GM12865 (cell line): ENCODE results near the gene ABLIM3.

Experiments used
- DNase-seq: peaks from one replicate; pipeline ENCODE4 v3.0.0; 2010; ENCODE audit warnings: low read depth
- H3K4me3 ChIP-seq: 2 replicates; pipeline ENCODE4 v1.5.1; 2011; ENCODE audit warnings: mild to moderate bottlenecking, low read depth, low read length, control low read depth
- TF ChIP-seq, protein P1 (sequence below): IDR thresholded peaks from 2 replicates; pipeline ENCODE4 v1.5.1; 2011; ENCODE audit warnings: low read length, control low read depth, low read depth, inconsistent platforms; ENCODE audit not compliant: insufficient read depth; ENCODE audit errors: missing control alignments

Gene ABLIM3

DNA sequence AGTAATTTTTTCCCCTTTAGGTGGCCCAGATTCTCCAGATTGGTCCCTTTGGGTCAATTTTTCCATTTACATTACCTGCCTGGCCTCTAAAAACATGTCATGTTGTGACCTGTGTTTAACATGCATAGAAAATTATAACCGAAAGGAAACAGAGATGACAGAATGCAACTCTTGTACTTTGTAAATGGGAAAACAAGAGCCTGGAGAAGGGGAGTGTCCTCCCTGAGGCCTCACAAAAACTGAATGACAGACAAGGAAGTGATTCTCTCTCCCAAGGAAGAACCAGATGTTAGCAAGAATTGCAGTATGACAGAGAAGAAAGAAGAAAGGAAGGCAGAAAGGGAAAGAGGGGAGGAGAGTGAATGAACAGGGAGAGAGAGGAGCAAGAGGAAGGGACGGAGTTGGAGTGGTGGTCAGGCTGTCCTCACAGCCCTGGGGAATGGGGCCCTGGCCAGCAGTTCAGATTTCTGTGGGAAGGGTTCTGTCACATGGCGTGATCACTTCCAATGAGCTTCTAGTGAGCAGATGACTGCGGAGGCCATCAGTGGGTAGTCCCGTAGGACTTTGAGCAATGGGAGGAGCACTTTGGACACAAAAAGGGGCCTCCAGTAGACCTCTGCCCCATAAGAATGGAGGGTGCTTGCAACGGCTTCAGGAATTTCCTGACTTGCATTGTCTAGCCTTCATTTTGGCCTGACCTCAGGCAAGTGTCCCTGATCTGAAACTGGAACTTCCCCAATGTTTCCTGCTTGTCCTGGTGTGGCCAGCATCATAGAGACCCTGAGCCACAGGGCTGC lies 31.6 kb downstream of the ABLIM3 start:
- TF ChIP-seq, protein P1, sequence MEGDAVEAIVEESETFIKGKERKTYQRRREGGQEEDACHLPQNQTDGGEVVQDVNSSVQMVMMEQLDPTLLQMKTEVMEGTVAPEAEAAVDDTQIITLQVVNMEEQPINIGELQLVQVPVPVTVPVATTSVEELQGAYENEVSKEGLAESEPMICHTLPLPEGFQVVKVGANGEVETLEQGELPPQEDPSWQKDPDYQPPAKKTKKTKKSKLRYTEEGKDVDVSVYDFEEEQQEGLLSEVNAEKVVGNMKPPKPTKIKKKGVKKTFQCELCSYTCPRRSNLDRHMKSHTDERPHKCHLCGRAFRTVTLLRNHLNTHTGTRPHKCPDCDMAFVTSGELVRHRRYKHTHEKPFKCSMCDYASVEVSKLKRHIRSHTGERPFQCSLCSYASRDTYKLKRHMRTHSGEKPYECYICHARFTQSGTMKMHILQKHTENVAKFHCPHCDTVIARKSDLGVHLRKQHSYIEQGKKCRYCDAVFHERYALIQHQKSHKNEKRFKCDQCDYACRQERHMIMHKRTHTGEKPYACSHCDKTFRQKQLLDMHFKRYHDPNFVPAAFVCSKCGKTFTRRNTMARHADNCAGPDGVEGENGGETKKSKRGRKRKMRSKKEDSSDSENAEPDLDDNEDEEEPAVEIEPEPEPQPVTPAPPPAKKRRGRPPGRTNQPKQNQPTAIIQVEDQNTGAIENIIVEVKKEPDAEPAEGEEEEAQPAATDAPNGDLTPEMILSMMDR: no peak
- H3K4me3 ChIP-seq: no peak overlapping the region
- DNase-seq: no peak

DNA sequence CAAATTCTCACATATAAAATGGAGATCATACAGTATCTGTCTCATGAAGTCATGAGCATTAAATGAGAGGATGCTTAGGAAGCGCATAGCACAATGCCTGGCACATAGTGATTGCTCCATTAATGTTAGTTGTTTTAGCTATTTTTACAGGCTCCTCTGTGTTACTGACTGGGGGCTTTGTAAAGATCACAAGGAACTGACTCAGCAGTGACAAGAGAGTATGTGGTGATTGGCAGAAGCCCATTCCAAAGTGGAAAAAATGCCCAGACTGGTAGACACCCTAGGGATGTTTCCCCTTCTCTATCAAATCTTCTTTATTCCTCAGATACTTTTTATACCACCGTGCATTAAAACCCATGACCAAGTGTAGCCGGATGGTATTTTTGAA lies 33.5 kb downstream of the ABLIM3 start:
- TF ChIP-seq, protein P1: no peak
- no peak overlapping the region for H3K4me3 ChIP-seq
- DNase-seq: no peak

DNA sequence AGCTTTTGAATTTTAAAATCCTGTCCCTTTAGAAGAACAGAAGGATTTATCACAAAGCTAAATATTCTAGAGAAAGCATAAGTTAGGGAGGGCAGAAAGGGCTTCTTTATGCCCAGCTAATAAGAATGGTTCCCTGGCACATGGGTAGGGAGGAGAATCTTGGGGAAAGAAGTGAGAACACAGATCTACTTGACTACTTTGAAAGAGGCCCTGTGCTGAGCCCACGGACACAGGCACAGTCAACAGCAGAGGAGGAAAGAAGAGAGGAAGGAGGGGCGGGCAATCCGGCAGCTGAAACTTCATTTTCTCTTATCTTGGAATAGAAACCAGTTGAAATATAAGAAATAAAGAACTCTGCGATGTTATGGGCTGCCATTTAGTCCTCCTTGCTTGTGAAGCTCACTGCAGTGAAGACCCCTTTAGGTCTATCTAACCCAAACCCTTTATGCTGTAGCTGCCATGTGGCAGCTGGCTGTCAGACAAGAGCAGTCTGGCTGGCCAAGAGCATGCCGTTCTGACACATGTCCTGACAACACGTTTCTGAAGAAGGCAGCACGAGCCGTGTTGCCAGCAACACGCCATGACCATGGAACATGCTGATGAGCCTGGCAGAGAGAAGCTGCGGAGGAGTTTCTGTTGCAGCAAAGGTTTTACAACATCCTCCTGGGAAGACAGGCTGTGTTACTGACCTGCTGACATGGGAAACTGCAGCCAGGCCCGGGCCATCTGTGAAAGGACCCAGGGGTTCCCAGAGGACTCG lies 34.2 kb downstream of the ABLIM3 start:
- H3K4me3 ChIP-seq: no peak overlapping the region
- DNase-seq: no peak
- TF ChIP-seq, protein P1: no peak

DNA sequence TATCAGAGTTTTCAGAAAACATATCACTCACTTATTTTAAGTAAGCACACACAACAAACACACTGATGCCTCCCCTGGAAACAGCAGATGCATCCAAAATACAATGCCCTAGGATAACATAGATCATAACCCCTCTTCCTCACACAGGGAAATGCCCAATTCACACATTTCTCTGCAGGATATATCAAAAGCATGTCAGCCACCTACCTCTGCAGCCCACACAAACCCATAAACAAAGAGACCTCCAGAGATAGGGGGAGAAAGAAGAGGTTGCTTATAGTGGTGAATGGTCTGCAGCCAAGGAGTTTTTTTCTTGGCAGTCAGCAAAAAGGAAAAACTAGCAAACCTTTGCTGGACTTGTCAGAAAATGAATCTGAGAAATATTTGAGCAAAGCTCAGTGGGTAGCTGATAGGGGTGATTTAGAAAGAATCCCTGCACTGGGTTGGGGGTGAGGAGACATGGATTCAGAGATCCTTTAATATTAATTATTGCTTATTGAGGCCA lies 36.1 kb downstream of the ABLIM3 start:
- DNase-seq: no peak
- H3K4me3 ChIP-seq: no peak overlapping the region
- TF ChIP-seq, protein P1: no peak

DNA sequence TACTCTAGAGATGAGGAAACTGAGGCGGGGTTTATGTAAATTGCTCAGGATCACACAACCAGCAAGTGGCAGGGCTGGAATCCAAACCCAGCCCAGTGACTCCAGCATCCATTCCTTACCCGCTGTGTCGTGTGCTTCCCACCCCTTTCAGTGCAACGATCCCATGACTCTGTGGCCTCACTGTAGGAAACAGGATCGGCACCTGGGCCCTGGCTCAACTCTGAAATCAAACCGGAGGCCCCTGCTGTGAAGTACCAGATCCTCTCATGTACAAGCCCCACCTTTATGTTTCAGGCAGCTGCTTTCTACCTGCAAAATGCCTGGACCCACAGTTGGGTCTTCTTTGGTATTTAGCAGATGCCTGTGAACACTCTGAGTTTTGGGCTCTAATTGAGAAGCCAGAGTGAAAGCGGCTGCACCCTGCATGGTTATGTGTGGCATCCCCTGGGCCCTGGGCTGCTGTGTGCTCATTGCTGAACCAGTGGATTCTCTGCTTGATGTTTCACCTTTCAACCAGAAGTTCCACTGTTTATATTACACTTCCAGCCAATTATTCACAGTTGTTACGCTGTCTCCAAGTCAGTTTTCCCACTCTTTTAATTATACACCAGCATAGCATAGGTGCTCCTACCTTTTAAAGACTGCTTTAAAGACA lies 36.7 kb downstream of the ABLIM3 start:
- TF ChIP-seq, protein P1: no peak
- DNase-seq: no peak
- no peak overlapping the region for H3K4me3 ChIP-seq

DNA sequence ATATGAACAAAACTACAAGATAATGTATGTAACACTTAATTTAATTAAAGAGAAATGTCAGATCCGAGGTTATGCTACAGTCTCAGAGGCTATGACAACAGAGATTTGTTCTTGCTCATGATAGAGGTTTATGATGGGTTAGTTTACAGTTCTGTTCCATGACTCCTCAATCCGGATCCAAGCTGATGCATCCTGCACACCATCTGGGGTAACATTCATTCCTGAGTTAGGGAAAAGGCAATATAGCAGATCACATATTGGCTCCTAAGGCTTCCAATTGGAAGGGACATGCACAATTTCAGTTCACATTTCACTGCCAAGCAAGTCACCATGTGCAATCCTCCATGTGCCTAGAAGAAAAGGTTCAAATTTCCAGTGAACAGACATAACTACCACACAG lies 40.4 kb downstream of the ABLIM3 start:
- no peak for DNase-seq
- TF ChIP-seq, protein P1: no peak
- no peak overlapping the region for H3K4me3 ChIP-seq
